Small intestine (tissue), 7 donors: ENCODE results near the gene TRIM56. TPM values are rescaled to one million over a fixed set of nuclear protein-coding genes. Genes with fewer than 3 reads are reported as not detected.
"Not testable (repeated sequence)": the region's sequence is repeated elsewhere in the genome, so short reads cannot be mapped to it uniquely, and the experiment has no call there.

Experiments
- DNase-seq, 2 donors: peaks; one replicate each; pipeline versions ENCODE4 v3.0.0 to v3.0.0-alpha.2; 2013
- FAIRE-seq: peaks from 2 replicates; lab custom pipeline; 2012; peaks lifted over from hg19 to GRCh38; lab: Jason Lieb, UNC
- H3K27ac ChIP-seq, 3 donors: one replicate each; pipeline ENCODE4 v1.5.1; 2013; ENCODE audit warnings: low read length in 2 of 3, mild to moderate bottlenecking in 2 of 3, control low read depth in 1 of 3, inconsistent platforms in 1 of 3, low read depth in 1 of 3, moderate library complexity in 1 of 3
- H3K27me3 ChIP-seq, 3 donors: one replicate each; pipeline ENCODE4 v1.6.1; 2013; ENCODE audit warnings: low read length in 3 of 3, inconsistent platforms in 1 of 3; ENCODE audit not compliant: control insufficient read depth in 3 of 3, insufficient read depth in 3 of 3
- H3K36me3 ChIP-seq, 3 donors: one replicate each; pipeline ENCODE4 v1.6.1; 2013; ENCODE audit warnings: low read length in 3 of 3, inconsistent platforms in 1 of 3, low read depth in 1 of 3, mild to moderate bottlenecking in 1 of 3, moderate library complexity in 1 of 3; ENCODE audit not compliant: control insufficient read depth in 3 of 3, insufficient read depth in 2 of 3
- H3K4me1 ChIP-seq, 3 donors: one replicate each; pipeline ENCODE4 v1.6.1; 2013; ENCODE audit warnings: low read length in 2 of 3, inconsistent platforms in 1 of 3, low read depth in 1 of 3, mild to moderate bottlenecking in 1 of 3, moderate library complexity in 1 of 3; ENCODE audit not compliant: control insufficient read depth in 3 of 3, insufficient read depth in 2 of 3
- H3K4me3 ChIP-seq, 3 donors: one replicate each; pipeline ENCODE4 v1.5.1; 2013; ENCODE audit warnings: low read length in 3 of 3, control low read depth in 1 of 3, inconsistent platforms in 1 of 3, low read depth in 1 of 3, mild to moderate bottlenecking in 1 of 3, moderate library complexity in 1 of 3
- H3K9me3 ChIP-seq, 2 donors: one replicate each; pipeline ENCODE4 v1.6.1; 2013; ENCODE audit warnings: low read depth in 1 of 2, low read length in 1 of 2; ENCODE audit not compliant: control insufficient read depth in 2 of 2, insufficient read depth in 1 of 2
- WGBS, 3 donors: extraction: QIAGEN DNeasy Blood & Tissue Kit; methylation state at CpG; one replicate each; pipeline ENCODE4 v1.1.7; 2013; 5-methylcytosine and 5-hydroxymethylcytosine counted together
- polyA plus RNA-seq, 4 donors: library from polyadenylated mRNA; stranded (reverse) in 3 of 4; unstranded in 1 of 4; fragments of 200-250 nt in 3 of 4; fragments of 120-200 nt in 1 of 4; gene quantifications; one replicate each; pipeline versions ENCODE4 v1.2.1 to v1.2.3, GENCODE V29; 2013
- donor health status: healthy with polysubstance abuse.
- donor health status: control.
- donor health status: control.
- donor health status: Bipolar disorder and iron deficiency.
- donor health status: healthy.

TRIM56 gene
- polyA plus RNA-seq, 4 donors: 7.6 to 24.9 (median 12.5) TPM

GRCh38 chr7:101081432-101081831 lies 3.8 kb upstream of the TRIM56 start:
- 43 to 71% (median 52%) methylated on average over 1 of the region's 1 CpG for WGBS, 3 donors

GRCh38 chr7:101084865-101085161 lies 468 bp upstream of the TRIM56 start:
- H3K9me3 ChIP-seq: no peaks in the 10 kb centered on the region
- H3K27me3 ChIP-seq: no peaks in the 10 kb centered on the region
- peaks cover 0 to 21% (median 0%) of the 10 kb centered on the region in 3 donors for H3K4me1 ChIP-seq
- 29 to 51% (median 38%) methylated on average over 5 of the region's 5 CpGs for WGBS, 3 donors
- peaks cover 6 to 33% (median 9%) of the 10 kb centered on the region in 3 donors for H3K36me3 ChIP-seq
- peak overlapping the region; percentile 84 to 93 (median 90) for H3K27ac ChIP-seq
- DNase-seq: no peak
- peak overlapping the region in 2 of 3 donors; percentile 64 to 79 for H3K4me3 ChIP-seq
- no peak for FAIRE-seq

More at GRCh38 chr7:101081432-101081831, 3.8 kb upstream of the TRIM56 start:
- DNase-seq (no peak), FAIRE-seq (no peak)
- Histone ChIP-seq H3K4me1 (peaks cover 0 to 13% (median 0%) of the 10 kb centered on the region in 3 donors), H3K27me3 (no peaks in the 10 kb centered on the region), H3K36me3 (no peaks in the 10 kb centered on the region), H3K27ac (no peak overlapping the region), H3K9me3 (no peaks in the 10 kb centered on the region), H3K4me3 (no peak overlapping the region)

- FAIRE-seq (no peak), DNase-seq (no peak)
- Histone ChIP-seq H3K27me3 (no peaks in the 10 kb centered on the region), H3K27ac (no peak overlapping the region), H3K4me3 (no peak overlapping the region), H3K36me3 (peaks cover 9 to 50% (median 9%) of the 10 kb centered on the region in 3 donors), H3K9me3 (peaks cover 0 to 4% of the 10 kb centered on the region in 2 donors), H3K4me1 (peaks cover 0 to 21% (median 0%) of the 10 kb centered on the region in 3 donors)
- 93 to 94% (median 94%) methylated on average over 23 to 45 of the region's 45 CpGs for WGBS, 3 donors
These were observed 2.2 kb downstream of the TRIM56 start for GRCh38 chr7:101087334-101088068.

- FAIRE-seq: no peak
- no peak overlapping the region for H3K4me3 ChIP-seq
- peaks cover 9 to 50% (median 9%) of the 10 kb centered on the region in 3 donors for H3K36me3 ChIP-seq
- peaks cover 0 to 21% (median 0%) of the 10 kb centered on the region in 3 donors for H3K4me1 ChIP-seq
- no peak overlapping the region for H3K27ac ChIP-seq
- no peaks in the 10 kb centered on the region for H3K27me3 ChIP-seq
- DNase-seq: no peak
- 94 to 98% (median 96%) methylated on average over 12 to 21 of the region's 21 CpGs for WGBS, 3 donors
- H3K9me3 ChIP-seq: peaks cover 0 to 4% of the 10 kb centered on the region in 2 donors
These were observed 2.8 kb downstream of the TRIM56 start for GRCh38 chr7:101088069-101088425.

- no peak overlapping the region for H3K27ac ChIP-seq
- no peak for DNase-seq
- H3K27me3 ChIP-seq: no peaks in the 10 kb centered on the region
- peaks cover 0 to 4% of the 10 kb centered on the region in 2 donors for H3K9me3 ChIP-seq
- peaks cover 0 to 21% (median 0%) of the 10 kb centered on the region in 3 donors for H3K4me1 ChIP-seq
- FAIRE-seq: no peak
- 93 to 96% (median 96%) methylated on average over 40 to 41 of the region's 41 CpGs for WGBS, 3 donors
- H3K36me3 ChIP-seq: peaks cover 9 to 50% (median 9%) of the 10 kb centered on the region in 3 donors
- H3K4me3 ChIP-seq: no peak overlapping the region
These were observed 3.7 kb downstream of the TRIM56 start for GRCh38 chr7:101088858-101089529.

- H3K36me3 ChIP-seq: peaks cover 9 to 50% (median 9%) of the 10 kb centered on the region in 3 donors
- peaks cover 0 to 15% (median 4%) of the 10 kb centered on the region in 3 donors for H3K4me1 ChIP-seq
- no peak overlapping the region for H3K4me3 ChIP-seq
- peaks cover 0 to 4% of the 10 kb centered on the region in 2 donors for H3K9me3 ChIP-seq
- H3K27me3 ChIP-seq: no peaks in the 10 kb centered on the region
- FAIRE-seq: no peak
- DNase-seq: no peak
- no peak overlapping the region for H3K27ac ChIP-seq
- 94 to 96% (median 96%) methylated on average over 9 of the region's 9 CpGs for WGBS, 3 donors
These were observed 4.6 kb downstream of the TRIM56 start for GRCh38 chr7:101089876-101090275.

GRCh38 chr7:101092266-101092905 lies 7.1 kb downstream of the TRIM56 start:
- not testable (repeated sequence) for H3K27me3 ChIP-seq, FAIRE-seq, H3K27ac ChIP-seq, DNase-seq, H3K4me1 ChIP-seq, H3K4me3 ChIP-seq, H3K9me3 ChIP-seq
- WGBS, 3 donors: 94 to 95% (median 94%) methylated on average over 26 to 52 of the region's 53 CpGs
- peaks cover 9 to 41% (median 9%) of the 10 kb centered on the region in 3 donors for H3K36me3 ChIP-seq

GRCh38 chr7:101093906-101094305 lies 8.6 kb downstream of the TRIM56 start:
- WGBS, 3 donors: 77 to 87% (median 83%) methylated on average over 4 of the region's 4 CpGs
- Histone ChIP-seq H3K27ac (no peak overlapping the region), H3K27me3 (peaks cover 0 to 2% (median 0%) of the 10 kb centered on the region in 3 donors)

More at GRCh38 chr7:101093906-101094305, 8.6 kb downstream of the TRIM56 start:
- Histone ChIP-seq H3K4me3 (no peak overlapping the region), H3K9me3 (peaks cover 0 to 4% of the 10 kb centered on the region in 2 donors), H3K36me3 (peaks cover 3 to 26% (median 3%) of the 10 kb centered on the region in 3 donors), H3K4me1 (peaks cover 0 to 4% (median 2%) of the 10 kb centered on the region in 3 donors)
- DNase-seq (no peak), FAIRE-seq (no peak)
